H9 (cell line): ENCODE data around the gene UBE2Z. TPM values are rescaled to one million over a fixed set of nuclear protein-coding genes. Genes with fewer than 3 reads are reported as not detected.

Source experiments
- DNase-seq: peaks from one replicate; pipeline ENCODE4 v3.0.0-alpha.2; 2017
- H2AFZ ChIP-seq: one replicate; pipeline ENCODE4 v1.6.1; 2013; ENCODE audit warnings: mild to moderate bottlenecking, low read length, control low read depth, moderate library complexity
- H2AK5ac ChIP-seq: 2 replicates; pipeline ENCODE4 v1.6.1; 2013; ENCODE audit warnings: low read length, control low read depth, mixed read lengths; ENCODE audit not compliant: insufficient read length
- H2BK120ac ChIP-seq: one replicate; pipeline ENCODE4 v1.6.1; 2013; ENCODE audit warnings: low read depth, mild to moderate bottlenecking, low read length, control low read depth, inconsistent platforms; ENCODE audit not compliant: poor library complexity, severe bottlenecking
- H2BK12ac ChIP-seq: 2 replicates; pipeline ENCODE4 v1.6.1; 2013; ENCODE audit warnings: low read length, control low read depth, mixed read lengths, low read depth; ENCODE audit not compliant: insufficient read length
- H2BK15ac ChIP-seq: 2 replicates; pipeline ENCODE4 v1.6.1; 2013; ENCODE audit warnings: low read depth, low read length, control low read depth
- H2BK20ac ChIP-seq: one replicate; pipeline ENCODE4 v1.6.1; 2013; ENCODE audit warnings: low read depth, mild to moderate bottlenecking, low read length, control low read depth, inconsistent platforms; ENCODE audit not compliant: poor library complexity, severe bottlenecking
- H2BK5ac ChIP-seq: 2 replicates; pipeline ENCODE4 v1.6.1; 2013; ENCODE audit warnings: low read length, control low read depth, mixed read lengths; ENCODE audit not compliant: insufficient read length
- H3K14ac ChIP-seq: 2 replicates; pipeline ENCODE4 v1.6.1; 2013; ENCODE audit warnings: low read length, control low read depth; ENCODE audit not compliant: insufficient read depth
- H3K18ac ChIP-seq: 2 replicates; pipeline ENCODE4 v1.6.1; 2013; ENCODE audit warnings: low read depth, mild to moderate bottlenecking, mixed read lengths, low read length, control low read depth; ENCODE audit not compliant: insufficient read length
- H3K23ac ChIP-seq: 2 replicates; pipeline ENCODE4 v1.6.1; 2013; ENCODE audit warnings: low read length, control low read depth, mixed read lengths, low read depth; ENCODE audit not compliant: insufficient read length
- H3K23me2 ChIP-seq: 2 replicates; pipeline ENCODE4 v1.6.1; 2013; ENCODE audit warnings: low read depth, mild to moderate bottlenecking, mixed read lengths, low read length, control low read depth; ENCODE audit not compliant: insufficient read length, poor library complexity, severe bottlenecking
- H3K27ac ChIP-seq: 2 replicates; pipeline ENCODE4 v1.5.1; 2013; ENCODE audit warnings: low read length, control low read depth, mixed read lengths, low read depth; ENCODE audit not compliant: insufficient read length
- H3K27me3 ChIP-seq: 2 replicates; pipeline ENCODE4 v1.6.1; 2013; ENCODE audit warnings: low read length, control low read depth, inconsistent platforms; ENCODE audit not compliant: insufficient read depth
- H3K4ac ChIP-seq: 2 replicates; pipeline ENCODE4 v1.6.1; 2013; ENCODE audit warnings: low read depth, mild to moderate bottlenecking, control low read depth, inconsistent platforms, low read length, moderate library complexity
- H3K4me1 ChIP-seq: 2 replicates; pipeline ENCODE4 v1.6.1; 2013; ENCODE audit warnings: low read length, control low read depth, inconsistent platforms; ENCODE audit not compliant: insufficient read depth
- H3K4me2 ChIP-seq: 2 replicates; pipeline ENCODE4 v1.6.1; 2013; ENCODE audit warnings: low read length, control low read depth, mixed read lengths; ENCODE audit not compliant: insufficient read length, insufficient read depth
- H3K56ac ChIP-seq: 2 replicates; pipeline ENCODE4 v1.6.1; 2013; ENCODE audit warnings: low read depth, mild to moderate bottlenecking, mixed read lengths, low read length, control low read depth; ENCODE audit not compliant: insufficient read length
- H3K79me1 ChIP-seq: 2 replicates; pipeline ENCODE4 v1.6.1; 2013; ENCODE audit warnings: low read depth, mild to moderate bottlenecking, moderate library complexity, low read length, control low read depth, inconsistent platforms; ENCODE audit not compliant: insufficient read depth, poor library complexity, severe bottlenecking
- H3K79me2 ChIP-seq: 2 replicates; pipeline ENCODE4 v1.6.1; 2013; ENCODE audit warnings: low read length, control low read depth, inconsistent platforms; ENCODE audit not compliant: insufficient read depth
- H3K9ac ChIP-seq: 2 replicates; pipeline ENCODE4 v1.6.1; 2013; ENCODE audit warnings: low read length, control low read depth, mixed read lengths; ENCODE audit not compliant: insufficient read length; ENCODE audit errors: extremely low read depth
- H3K9me3 ChIP-seq: one replicate; pipeline ENCODE4 v1.6.1; 2013; ENCODE audit warnings: low read depth, low read length, inconsistent platforms; ENCODE audit not compliant: control insufficient read depth
- H3T11ph ChIP-seq: one replicate; pipeline ENCODE4 v1.6.1; 2013; ENCODE audit warnings: mild to moderate bottlenecking, low read length, control low read depth, inconsistent platforms
- H4K20me1 ChIP-seq: one replicate; pipeline ENCODE4 v1.6.1; 2013; ENCODE audit not compliant: control insufficient read depth, insufficient read length, insufficient read depth
- H4K5ac ChIP-seq: 2 replicates; pipeline ENCODE4 v1.6.1; 2013; ENCODE audit warnings: low read depth, mild to moderate bottlenecking, mixed read lengths, low read length, control low read depth; ENCODE audit not compliant: insufficient read length
- H4K8ac ChIP-seq: replicated peaks from 2 replicates; pipeline ENCODE4 v1.6.1; 2013; ENCODE audit warnings: low read length, control low read depth, mixed read lengths, low read depth; ENCODE audit not compliant: insufficient read length
- H4K91ac ChIP-seq: 2 replicates; pipeline ENCODE4 v1.6.1; 2013; ENCODE audit warnings: low read depth, mild to moderate bottlenecking, moderate library complexity, mixed read lengths, low read length, control low read depth; ENCODE audit not compliant: insufficient read length
- H3K27ac Mint-ChIP-seq, 3 experiments: 2 replicates in 2 of 3; 3 replicates in 1 of 3; pipeline ENCODE4 v1.8.0; 2020 to 2021; ENCODE audit warnings: mixed read lengths in 3 of 3, mild to moderate bottlenecking in 1 of 3, moderate library complexity in 1 of 3
- H3K27me3 Mint-ChIP-seq: 2 replicates; pipeline ENCODE4 v1.8.0; 2021; ENCODE audit warnings: low read depth, mild to moderate bottlenecking, moderate library complexity, mixed read lengths
- H3K36me3 Mint-ChIP-seq, 3 experiments: 2 replicates in 2 of 3; 3 replicates in 1 of 3; pipeline ENCODE4 v1.8.0; 2020 to 2021; ENCODE audit warnings: low read depth in 3 of 3, mixed read lengths in 3 of 3; ENCODE audit not compliant: insufficient read depth in 1 of 3
- H3K4me1 Mint-ChIP-seq, 2 experiments: 2 replicates each; pipeline ENCODE4 v1.8.0; 2020; ENCODE audit warnings: mixed read lengths in 2 of 2
- H3K4me3 Mint-ChIP-seq, 2 experiments: 2 replicates in 1 of 2; 3 replicates in 1 of 2; pipeline ENCODE4 v1.8.0; 2020 to 2021; ENCODE audit warnings: mild to moderate bottlenecking in 2 of 2, mixed read lengths in 2 of 2, moderate library complexity in 1 of 2
- H3K9me3 Mint-ChIP-seq, 2 experiments: 2 replicates in 1 of 2; 3 replicates in 1 of 2; pipeline ENCODE4 v1.8.0; 2020; ENCODE audit warnings: mild to moderate bottlenecking in 2 of 2, mixed read lengths in 2 of 2, moderate library complexity in 1 of 2
- CTCF ChIP-seq: fragments of 200-600 bp; sonication (generic); conservative IDR thresholded peaks from 3 replicates; pipeline ENCODE4 v1.8.0; 2021; ENCODE audit warnings: antibody characterized with exemption, mild to moderate bottlenecking
- WGBS: extraction: QIAGEN DNeasy Blood & Tissue Kit; methylation state at CpG from one replicate; pipeline ENCODE4 v1.1.7; 2013; ENCODE audit warnings: missing lambda C conversion rate, low lambda C conversion rate, mixed read lengths; ENCODE audit not compliant: insufficient read length; ENCODE audit errors: extremely low coverage; 5-methylcytosine and 5-hydroxymethylcytosine counted together
- total RNA-seq: library from RNA; stranded (reverse); gene quantifications from 2 replicates; pipeline ENCODE4 v1.2.1, GENCODE V29; 2021

UBE2Z gene
- total RNA-seq, 1 experiment from 2014 or later, result 80.0 TPM

GRCh38 chr17:48901241-48901640 lies 7.0 kb upstream of the UBE2Z start:
- Histone ChIP-seq H3K56ac (no peak overlapping the region), H2AK5ac (no peak overlapping the region), H4K20me1 (no peaks in the 10 kb centered on the region), H2BK20ac (no peak overlapping the region), H4K91ac (no peak overlapping the region), H3K4ac (no peak overlapping the region), H2AFZ (no peak overlapping the region), H3K23ac (no peak overlapping the region), H3T11ph (no peak overlapping the region), H3K27ac (no peak overlapping the region), H4K8ac (no peak overlapping the region), H2BK120ac (no peak overlapping the region), H3K4me2 (no peak overlapping the region), H3K79me2 (0 out of 2 replicates have a peak, but pooled peaks cover 1% of the 10 kb centered on the region), H3K23me2 (no peaks in the 10 kb centered on the region), H3K79me1 (no peaks in the 10 kb centered on the region), H4K5ac (no peak overlapping the region), H3K4me1 (no peaks in the 10 kb centered on the region), H2BK12ac (no peak overlapping the region), H3K9me3 (no peaks in the 10 kb centered on the region), H3K9ac (no peak overlapping the region), H3K14ac (no peak overlapping the region), H2BK15ac (no peak overlapping the region), H2BK5ac (no peak overlapping the region), H3K18ac (no peak overlapping the region), H3K27me3 (no peaks in the 10 kb centered on the region)
- Mint-ChIP-seq H3K27me3 (no peaks in the 10 kb centered on the region), H3K4me1 (0 out of 4 replicates have a peak, but pooled peaks cover 0 to 3% of the 10 kb centered on the region in 2 experiments), H3K9me3 (no peaks in the 10 kb centered on the region), H3K36me3 (peaks cover 0 to 11% (median 0%) of the 10 kb centered on the region in 3 experiments; a peak in 2 of 7 replicates), H3K4me3 (no peak overlapping the region), H3K27ac (no peak overlapping the region)
- TF ChIP-seq CTCF, result no peak
- no peak for DNase-seq
- no CpG with 5 or more reads among the region's 1 CpG for WGBS
